Measurements from ENCODE around the gene RASGRP1. TPM values are rescaled to one million over a fixed set of nuclear protein-coding genes. Genes with fewer than 3 reads are reported as not detected.

The RASGRP1 gene
- total RNA-seq, 1 experiment from 2014 or later = 2.8 TPM

GRCh38 chr15:38551720-38552648 lies 12.6 kb downstream of the RASGRP1 start:
- ChIA-PET POLR2A (no interaction called here), CTCF (interaction anchor here (0.7 to 4.7 kb wide), 5 partner anchors 11 to 148 kb away, joined by 3 to 44 read pairs (median 3); partner anchors contain the start of gene RASGRP1)
- TF ChIP-seq ELF4 (CRISPR knock-in tag; IDR thresholded peaks at IDR 0.05; ENCODE audit: low read depth) (no peak), ZNF423 (CRISPR knock-in tag; IDR thresholded peaks at IDR 0.05) (peak; percentile 61; the same call in 1 of the 2 replicates), ZNF317 (CRISPR knock-in tag; IDR thresholded peaks at IDR 0.05; ENCODE audit: borderline replicate concordance, low read depth) (no peak)
- TF ChIP-seq, protein P1, sequence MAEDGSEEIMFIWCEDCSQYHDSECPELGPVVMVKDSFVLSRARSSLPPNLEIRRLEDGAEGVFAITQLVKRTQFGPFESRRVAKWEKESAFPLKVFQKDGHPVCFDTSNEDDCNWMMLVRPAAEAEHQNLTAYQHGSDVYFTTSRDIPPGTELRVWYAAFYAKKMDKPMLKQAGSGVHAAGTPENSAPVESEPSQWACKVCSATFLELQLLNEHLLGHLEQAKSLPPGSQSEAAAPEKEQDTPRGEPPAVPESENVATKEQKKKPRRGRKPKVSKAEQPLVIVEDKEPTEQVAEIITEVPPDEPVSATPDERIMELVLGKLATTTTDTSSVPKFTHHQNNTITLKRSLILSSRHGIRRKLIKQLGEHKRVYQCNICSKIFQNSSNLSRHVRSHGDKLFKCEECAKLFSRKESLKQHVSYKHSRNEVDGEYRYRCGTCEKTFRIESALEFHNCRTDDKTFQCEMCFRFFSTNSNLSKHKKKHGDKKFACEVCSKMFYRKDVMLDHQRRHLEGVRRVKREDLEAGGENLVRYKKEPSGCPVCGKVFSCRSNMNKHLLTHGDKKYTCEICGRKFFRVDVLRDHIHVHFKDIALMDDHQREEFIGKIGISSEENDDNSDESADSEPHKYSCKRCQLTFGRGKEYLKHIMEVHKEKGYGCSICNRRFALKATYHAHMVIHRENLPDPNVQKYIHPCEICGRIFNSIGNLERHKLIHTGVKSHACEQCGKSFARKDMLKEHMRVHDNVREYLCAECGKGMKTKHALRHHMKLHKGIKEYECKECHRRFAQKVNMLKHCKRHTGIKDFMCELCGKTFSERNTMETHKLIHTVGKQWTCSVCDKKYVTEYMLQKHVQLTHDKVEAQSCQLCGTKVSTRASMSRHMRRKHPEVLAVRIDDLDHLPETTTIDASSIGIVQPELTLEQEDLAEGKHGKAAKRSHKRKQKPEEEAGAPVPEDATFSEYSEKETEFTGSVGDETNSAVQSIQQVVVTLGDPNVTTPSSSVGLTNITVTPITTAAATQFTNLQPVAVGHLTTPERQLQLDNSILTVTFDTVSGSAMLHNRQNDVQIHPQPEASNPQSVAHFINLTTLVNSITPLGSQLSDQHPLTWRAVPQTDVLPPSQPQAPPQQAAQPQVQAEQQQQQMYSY (CRISPR knock-in tag; IDR thresholded peaks at IDR 0.05) = no peak
- DNase-seq (ENCODE audit: low spot score) (no peak), ATAC-seq (no peak; the same call in 1 of the 2 replicates)
- no peak overlapping the region for H3K4me3 Mint-ChIP-seq
- H3K9me3 Mint-ChIP-seq = no peaks in the 10 kb centered on the region
- H3K4me1 Mint-ChIP-seq = peaks cover 24% of the 10 kb centered on the region
- H3K27ac Mint-ChIP-seq = peak overlapping the region; percentile 53; the same call in 1 of the 2 replicates
- no peaks in the 10 kb centered on the region; the same call in 1 of the 2 replicates for H3K27me3 Mint-ChIP-seq (ENCODE audit: low read depth)
- no peaks in the 10 kb centered on the region for H3K36me3 Mint-ChIP-seq

- Mint-ChIP-seq H3K27me3 (ENCODE audit: low read depth) (no peaks in the 10 kb centered on the region; the same call in 1 of the 2 replicates), H3K9me3 (no peaks in the 10 kb centered on the region), H3K4me3 (no peak overlapping the region), H3K36me3 (no peaks in the 10 kb centered on the region), H3K4me1 (peaks cover 27% of the 10 kb centered on the region), H3K27ac (no peak overlapping the region)
- ATAC-seq (no peak), DNase-seq (ENCODE audit: low spot score) (no peak)
- CTCF ChIA-PET = interaction anchor here (2.2 kb wide), 1 partner anchor 15 kb away, joined by 9 read pairs; no protein-coding TSS in a partner anchor
- TF ChIP-seq SMAD4 (CRISPR knock-in tag; IDR thresholded peaks at IDR 0.05) (no peak), FOXJ3 (CRISPR knock-in tag; IDR thresholded peaks at IDR 0.05; ENCODE audit: borderline replicate concordance) (no peak), ERG (CRISPR knock-in tag; IDR thresholded peaks at IDR 0.05) (no peak), TP53 (CRISPR knock-in tag; IDR thresholded peaks at IDR 0.05) (no peak), NR3C1 (CRISPR knock-in tag; conservative IDR thresholded peaks at IDR 0.05; ENCODE audit: low read depth) (no peak), ZNF138 (CRISPR knock-in tag; conservative IDR thresholded peaks at IDR 0.05) (no peak), ZNF396 (CRISPR knock-in tag; IDR thresholded peaks at IDR 0.05; ENCODE audit: borderline replicate concordance) (no peak)
- POLR2A ChIA-PET = no interaction called here
Measured at GRCh38 chr15:38549222-38549621, 15.4 kb downstream of the RASGRP1 start.

DNA sequence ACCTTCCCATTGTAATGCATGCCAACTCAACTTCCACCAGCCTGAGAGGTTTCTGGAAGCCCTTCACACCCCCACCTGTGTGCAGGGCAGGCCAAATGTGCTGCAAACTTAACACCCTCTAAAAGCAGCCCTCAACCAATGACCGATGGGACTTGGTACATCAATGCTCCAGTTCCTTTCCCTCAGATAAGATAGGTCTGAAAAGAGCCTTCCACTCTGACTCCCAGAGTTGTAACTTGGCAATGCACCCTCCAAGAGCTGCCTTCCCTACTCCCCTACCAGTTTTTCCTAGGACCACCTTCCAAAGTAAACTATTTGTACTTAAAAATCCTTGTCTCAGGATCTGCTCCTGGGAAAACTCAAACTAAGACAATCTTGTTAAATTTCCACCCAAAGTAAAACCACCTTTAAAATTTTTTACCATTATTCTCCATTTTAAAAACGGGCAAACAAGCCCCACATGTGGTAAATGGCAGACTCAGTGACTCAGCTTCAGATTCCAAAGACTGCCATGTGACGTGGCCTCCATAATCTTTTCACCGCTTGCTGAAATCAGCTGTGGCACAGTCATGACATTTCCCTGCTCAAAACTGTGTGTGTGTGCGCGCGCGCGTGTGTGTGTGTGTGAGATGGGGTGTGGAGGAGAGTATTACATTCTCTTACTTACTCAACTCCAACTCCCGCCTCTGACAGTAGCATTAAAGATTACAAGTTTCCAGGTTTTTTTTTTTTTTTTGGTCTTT lies 17.2 kb downstream of the RASGRP1 start:
- Mint-ChIP-seq H3K4me3 (no peak overlapping the region), H3K9me3 (no peaks in the 10 kb centered on the region), H3K36me3 (no peaks in the 10 kb centered on the region), H3K27ac (no peak overlapping the region), H3K27me3 (ENCODE audit: low read depth) (no peaks in the 10 kb centered on the region), H3K4me1 (peaks cover 24% of the 10 kb centered on the region)
- DNase-seq (ENCODE audit: low spot score) = no peak
- CTCF ChIA-PET = interaction anchor here (1.2 kb wide), 1 partner anchor 17 kb away, joined by 4 read pairs; the partner anchor contains the start of gene RASGRP1
- no peak; the same call in 1 of the 2 replicates for ATAC-seq
- POLR2A ChIA-PET = no interaction called here
- TF ChIP-seq, protein P2, sequence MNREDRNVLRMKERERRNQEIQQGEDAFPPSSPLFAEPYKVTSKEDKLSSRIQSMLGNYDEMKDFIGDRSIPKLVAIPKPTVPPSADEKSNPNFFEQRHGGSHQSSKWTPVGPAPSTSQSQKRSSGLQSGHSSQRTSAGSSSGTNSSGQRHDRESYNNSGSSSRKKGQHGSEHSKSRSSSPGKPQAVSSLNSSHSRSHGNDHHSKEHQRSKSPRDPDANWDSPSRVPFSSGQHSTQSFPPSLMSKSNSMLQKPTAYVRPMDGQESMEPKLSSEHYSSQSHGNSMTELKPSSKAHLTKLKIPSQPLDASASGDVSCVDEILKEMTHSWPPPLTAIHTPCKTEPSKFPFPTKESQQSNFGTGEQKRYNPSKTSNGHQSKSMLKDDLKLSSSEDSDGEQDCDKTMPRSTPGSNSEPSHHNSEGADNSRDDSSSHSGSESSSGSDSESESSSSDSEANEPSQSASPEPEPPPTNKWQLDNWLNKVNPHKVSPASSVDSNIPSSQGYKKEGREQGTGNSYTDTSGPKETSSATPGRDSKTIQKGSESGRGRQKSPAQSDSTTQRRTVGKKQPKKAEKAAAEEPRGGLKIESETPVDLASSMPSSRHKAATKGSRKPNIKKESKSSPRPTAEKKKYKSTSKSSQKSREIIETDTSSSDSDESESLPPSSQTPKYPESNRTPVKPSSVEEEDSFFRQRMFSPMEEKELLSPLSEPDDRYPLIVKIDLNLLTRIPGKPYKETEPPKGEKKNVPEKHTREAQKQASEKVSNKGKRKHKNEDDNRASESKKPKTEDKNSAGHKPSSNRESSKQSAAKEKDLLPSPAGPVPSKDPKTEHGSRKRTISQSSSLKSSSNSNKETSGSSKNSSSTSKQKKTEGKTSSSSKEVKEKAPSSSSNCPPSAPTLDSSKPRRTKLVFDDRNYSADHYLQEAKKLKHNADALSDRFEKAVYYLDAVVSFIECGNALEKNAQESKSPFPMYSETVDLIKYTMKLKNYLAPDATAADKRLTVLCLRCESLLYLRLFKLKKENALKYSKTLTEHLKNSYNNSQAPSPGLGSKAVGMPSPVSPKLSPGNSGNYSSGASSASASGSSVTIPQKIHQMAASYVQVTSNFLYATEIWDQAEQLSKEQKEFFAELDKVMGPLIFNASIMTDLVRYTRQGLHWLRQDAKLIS (CRISPR knock-in tag; IDR thresholded peaks at IDR 0.05; ENCODE audit: borderline replicate concordance) = no peak
- no peak for TF ChIP-seq KAT7 (CRISPR knock-in tag; IDR thresholded peaks at IDR 0.05; ENCODE audit: borderline replicate concordance)
- TF ChIP-seq TP53 (CRISPR knock-in tag; IDR thresholded peaks at IDR 0.05) = no peak
- TF ChIP-seq TCF7 (CRISPR knock-in tag; IDR thresholded peaks at IDR 0.05; ENCODE audit: low read depth) = no peak
- TF ChIP-seq HMGA2 (CRISPR knock-in tag; IDR thresholded peaks at IDR 0.05) = no peak
- TF ChIP-seq, protein P3, sequence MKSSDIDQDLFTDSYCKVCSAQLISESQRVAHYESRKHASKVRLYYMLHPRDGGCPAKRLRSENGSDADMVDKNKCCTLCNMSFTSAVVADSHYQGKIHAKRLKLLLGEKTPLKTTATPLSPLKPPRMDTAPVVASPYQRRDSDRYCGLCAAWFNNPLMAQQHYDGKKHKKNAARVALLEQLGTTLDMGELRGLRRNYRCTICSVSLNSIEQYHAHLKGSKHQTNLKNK (CRISPR knock-in tag; IDR thresholded peaks at IDR 0.05) = no peak
- no peak for TF ChIP-seq ESRRA (CRISPR knock-in tag; IDR thresholded peaks at IDR 0.05; ENCODE audit: borderline replicate concordance)
- no peak for TF ChIP-seq NFYB (CRISPR knock-in tag; conservative IDR thresholded peaks at IDR 0.05; ENCODE audit: low read depth)
- no peak for TF ChIP-seq FOXK1 (CRISPR knock-in tag; IDR thresholded peaks at IDR 0.05)
- TF ChIP-seq ZBTB21 (CRISPR knock-in tag; IDR thresholded peaks at IDR 0.05; ENCODE audit: borderline replicate concordance) = no peak
- TF ChIP-seq CREB1 (CRISPR knock-in tag; IDR thresholded peaks at IDR 0.05) = no peak
